NCI-H2196 (cell line): ENCODE results near the gene SCMH1.
"Not testable (repeated sequence)": the region's sequence is repeated elsewhere in the genome, so short reads cannot be mapped to it uniquely, and the experiment has no call there.

Experiments
- DNase-seq: peaks from one replicate; lab custom pipeline; 2025; ENCODE audit not compliant: unreplicated experiment; lab: John Stamatoyannopoulos, UW

The SCMH1 gene

DNA sequence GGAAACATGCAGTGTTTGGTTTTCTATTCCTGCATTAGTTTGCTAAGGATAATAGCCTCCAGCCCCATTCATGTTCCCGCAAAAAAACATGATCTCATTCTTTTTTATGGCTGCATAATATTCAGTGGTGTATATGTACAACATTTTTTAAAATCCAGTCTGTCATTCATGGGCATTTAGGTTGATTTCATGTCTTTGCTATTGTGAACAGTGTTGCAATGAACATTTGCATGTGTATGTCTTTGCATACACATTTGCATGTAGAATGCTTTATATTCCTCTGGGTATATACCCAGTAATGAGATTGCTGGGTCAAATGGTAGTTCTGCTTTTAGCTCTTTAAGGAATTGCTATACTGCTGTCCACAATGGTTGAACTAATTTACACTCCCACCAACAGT is 9.0 kb upstream of the SCMH1 start:
- DNase-seq: not testable (repeated sequence)

DNA sequence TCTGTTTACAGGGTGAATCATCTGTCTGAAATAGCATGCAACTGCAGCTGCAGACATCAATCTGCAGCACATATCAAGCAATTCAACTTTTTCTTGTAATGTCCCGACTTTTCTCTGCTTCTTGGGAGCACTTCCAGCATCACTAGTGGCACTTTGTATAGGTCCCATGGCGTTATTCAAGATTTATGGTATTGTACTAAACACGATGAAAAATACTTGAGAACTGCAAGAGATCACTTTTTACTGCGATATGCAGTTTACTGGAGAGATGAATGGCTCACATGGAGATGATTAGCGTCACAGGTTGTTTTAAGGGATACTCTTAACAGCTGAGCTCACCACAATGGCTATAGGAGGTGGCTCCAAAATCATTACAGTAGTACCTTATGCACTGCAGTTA is 7.2 kb upstream of the SCMH1 start:
- DNase-seq: no peak

DNA sequence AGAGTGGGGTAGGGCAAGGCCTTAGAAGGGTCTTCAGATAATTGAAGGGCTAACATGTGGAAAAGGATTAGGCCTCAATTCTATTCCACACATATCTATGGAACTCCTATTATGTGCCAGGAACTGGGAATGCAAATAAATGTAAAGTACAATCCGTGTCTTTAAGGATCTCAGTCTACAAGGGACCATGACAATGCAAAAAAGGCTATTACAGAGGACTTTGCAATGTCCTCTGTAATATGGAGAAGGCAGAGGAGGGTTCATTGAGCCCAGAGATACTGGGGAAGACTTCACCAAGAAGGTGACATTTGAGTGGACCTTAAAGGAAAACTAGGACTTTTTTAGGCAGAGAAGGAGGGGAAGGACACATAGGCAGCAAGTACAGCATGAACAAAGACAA is 4.5 kb upstream of the SCMH1 start:
- no peak for DNase-seq

DNA sequence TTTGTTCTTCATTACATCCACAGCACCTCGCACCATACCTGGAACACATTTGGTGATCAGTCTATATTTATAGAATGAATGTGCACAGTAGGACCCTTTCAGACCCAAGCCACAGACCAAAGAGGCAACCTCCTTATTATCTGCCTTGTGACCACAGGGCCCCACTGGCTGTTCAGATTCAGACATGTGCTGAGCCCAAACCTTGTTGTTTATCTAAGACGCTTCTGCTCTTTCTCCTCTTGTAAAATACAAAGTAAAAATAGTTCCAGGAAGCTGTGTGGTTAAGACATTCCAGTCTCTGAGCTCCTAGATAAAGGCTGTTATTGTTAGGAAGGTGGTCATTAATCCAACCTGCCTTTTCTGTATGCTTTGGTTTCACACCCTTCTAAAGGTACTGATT is 3.6 kb upstream of the SCMH1 start:
- no peak for DNase-seq

DNA sequence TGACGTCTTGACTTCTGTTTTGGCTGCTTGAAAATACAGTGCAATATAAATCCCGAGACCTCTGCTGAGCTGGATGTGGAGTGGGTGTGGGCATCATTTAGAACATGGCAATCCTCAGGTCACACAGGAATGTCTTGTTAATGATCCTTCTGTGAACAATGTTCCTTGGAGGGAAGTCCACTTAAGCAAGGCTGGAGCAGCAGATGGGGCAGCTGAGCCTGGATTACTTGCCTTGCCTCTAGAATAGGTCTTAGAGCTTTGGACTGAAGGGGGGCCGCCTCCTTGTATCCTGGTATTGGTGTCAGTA is 926 bp upstream of the SCMH1 start:
- DNase-seq: no peak

DNA sequence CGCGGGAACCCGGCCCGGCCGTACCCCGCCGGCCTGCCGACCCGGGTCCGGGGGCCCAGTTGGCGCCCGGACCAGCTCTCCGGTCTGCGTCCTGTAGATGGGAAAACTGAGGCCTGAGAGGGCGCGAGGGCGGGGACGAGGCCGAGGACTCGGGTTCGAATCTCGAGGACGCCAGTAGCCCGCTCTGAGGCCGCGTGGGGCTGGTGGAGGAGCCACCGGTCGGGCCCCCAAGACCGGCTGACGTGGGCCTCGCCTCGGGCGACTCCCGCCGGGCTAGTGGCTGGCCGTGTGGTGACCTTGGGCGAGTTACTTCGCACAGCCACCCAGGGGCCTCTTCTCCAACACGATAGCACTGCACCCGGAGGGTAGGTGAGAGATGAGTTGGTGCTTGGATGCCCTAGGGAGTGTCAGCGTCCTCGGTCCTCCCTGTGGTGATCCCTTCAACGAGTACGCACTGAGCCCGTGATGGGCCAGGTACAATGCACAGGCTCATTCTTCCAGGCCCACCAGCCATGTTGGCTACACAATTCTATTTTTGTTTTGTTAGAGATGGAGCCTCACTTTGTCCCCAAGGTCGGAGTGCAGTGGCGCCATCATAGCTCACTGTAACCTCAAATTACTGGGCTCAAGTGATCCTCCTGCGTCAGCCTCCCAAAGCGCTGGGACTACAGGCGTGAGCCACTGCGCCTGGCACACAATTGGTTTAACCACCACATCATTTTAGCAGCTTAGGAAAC is 404 bp upstream of the SCMH1 start:
- DNase-seq: no peak

DNA sequence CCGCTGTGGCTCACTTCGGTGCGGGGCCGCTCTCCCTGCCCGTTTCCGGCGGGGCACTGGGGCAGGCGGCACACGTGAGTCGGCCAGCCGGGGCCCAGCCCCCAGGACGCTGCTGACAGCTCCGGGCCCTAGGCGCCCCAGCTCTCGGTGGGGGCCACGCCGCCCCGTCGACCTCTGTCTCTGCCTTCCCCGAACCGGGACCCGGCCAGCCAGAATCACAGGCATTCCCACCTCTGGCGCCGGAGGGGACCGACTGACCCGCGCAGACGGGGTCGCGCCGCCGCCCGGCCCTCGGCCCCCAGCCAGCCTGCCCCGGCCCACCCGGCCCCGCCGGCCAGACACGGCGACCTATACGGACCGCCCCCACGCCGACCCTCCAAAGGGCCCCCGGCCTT is 755 bp downstream of the SCMH1 start:
- peak; percentile 48 for DNase-seq

DNA sequence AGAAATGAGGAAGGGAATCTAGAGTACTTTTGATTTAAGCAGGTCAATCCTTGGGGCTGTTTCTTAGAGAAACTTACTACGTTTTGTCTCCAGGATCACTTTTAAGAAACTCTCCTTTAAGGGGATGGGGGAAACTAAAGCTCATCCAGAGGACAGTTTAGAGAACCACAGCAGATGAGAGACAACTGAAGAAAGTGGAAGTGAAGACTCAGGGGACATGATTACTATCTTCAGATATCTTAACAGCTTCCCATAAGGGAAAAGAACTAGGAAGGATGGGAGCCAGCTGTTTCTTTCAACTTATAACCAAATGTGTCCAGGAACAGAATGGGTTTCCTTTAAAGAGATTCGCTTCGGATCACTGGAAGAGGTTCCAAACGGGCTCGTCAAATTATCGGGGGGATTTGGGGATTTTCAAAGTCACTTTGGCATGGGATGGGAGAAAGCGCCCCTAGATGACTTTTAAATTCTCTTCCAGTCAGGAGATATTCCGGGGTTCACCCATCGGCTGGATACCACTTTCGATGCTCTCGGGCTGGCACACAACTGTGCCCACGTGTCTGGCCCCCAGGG is 1.2 kb downstream of the SCMH1 start:
- no peak for DNase-seq

DNA sequence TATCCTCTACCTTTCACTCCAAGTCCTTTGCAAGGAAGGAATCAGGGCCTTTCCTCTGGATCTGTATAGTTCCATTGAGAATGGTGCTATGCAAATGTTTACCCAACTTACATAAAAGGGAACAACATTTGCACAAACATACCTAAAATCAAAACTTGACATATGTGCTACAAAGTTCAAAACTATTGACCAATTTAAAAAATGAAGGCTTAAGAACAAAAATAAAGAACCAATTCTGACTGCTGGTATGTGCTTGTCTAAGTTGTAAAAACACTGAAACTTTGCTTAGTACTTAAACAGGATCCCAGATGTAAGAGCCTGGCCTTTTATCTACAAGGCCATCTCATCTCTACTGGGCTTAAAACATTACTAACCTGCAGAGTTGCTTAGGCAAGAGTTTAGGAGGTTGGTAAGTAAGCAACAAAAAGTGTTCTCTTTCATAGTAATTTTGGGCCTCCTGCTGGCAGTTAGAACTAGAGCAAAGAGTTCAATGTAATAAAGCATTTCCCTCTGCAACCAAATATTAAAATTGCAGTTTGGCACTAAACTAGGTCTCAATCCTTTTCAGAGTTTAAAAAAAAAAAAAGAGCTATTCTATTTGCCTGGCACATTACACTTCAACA is 2.0 kb downstream of the SCMH1 start:
- DNase-seq: peak; percentile 18

DNA sequence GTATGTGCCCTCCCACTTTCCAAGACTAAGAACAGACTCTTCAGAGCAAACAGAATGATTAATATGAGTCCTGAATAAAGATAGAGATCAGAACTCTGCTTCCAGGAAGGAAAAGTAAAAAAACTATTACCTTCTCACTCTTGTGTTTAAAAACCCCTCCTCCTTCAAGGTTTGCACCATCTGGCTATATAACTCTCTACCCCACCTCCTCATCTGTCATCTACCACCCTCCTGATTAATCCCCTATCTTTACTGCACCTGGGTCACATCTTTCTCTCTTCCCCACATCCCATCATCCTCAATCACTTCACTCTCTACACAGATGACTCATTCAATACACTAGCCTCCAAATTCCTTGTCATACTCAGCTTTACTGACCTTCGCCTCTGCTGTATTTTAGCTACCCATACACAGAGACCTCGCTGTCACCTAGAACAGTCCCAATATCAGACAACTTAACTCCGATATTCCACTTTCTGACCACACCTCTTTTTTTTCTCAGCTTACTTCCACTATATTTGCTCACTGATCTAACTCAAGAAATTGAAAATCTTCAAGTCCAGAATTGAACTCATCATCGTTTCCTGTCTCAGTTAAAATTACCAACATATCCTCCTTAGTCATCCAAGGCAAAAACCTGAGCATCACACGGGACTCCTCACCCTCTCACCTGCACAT is 3.7 kb downstream of the SCMH1 start:
- DNase-seq: no peak

DNA sequence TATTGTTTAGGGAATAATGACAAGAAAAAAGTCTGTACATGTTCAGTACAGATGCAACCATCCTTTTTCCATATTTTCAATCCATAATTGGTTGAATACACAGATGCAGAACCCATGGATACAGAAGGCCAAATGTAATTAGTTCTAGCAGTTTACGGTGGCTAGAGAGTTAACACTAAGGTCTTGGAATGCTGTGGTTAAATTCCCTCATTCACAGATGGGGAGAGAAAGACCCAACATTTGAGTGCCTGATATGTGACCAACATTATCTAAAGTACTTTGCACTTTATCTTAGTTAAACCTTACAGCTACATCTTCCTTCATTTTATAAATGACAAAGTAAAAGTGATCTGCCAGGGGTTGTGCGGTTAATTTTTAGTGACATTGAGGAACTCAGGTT is 5.3 kb downstream of the SCMH1 start:
- no peak for DNase-seq

DNA sequence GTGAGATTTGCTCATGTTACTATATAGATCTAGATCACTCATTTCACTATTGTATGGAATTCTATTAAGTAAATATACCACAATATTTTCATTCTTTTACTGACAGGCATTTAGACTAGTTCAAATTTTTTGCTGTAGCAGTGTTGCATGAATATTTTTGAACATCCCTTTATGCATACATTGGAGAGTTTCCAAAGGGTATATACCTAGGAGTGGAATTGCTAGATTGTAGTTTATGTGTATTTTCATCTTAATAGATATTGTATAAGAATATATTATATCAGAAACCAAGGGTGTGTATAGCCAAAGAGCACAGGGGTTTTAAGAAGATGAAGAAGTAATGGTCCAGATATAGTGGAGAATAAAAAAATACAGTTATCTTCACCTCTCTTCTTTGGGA is 6.2 kb downstream of the SCMH1 start:
- no peak for DNase-seq

DNA sequence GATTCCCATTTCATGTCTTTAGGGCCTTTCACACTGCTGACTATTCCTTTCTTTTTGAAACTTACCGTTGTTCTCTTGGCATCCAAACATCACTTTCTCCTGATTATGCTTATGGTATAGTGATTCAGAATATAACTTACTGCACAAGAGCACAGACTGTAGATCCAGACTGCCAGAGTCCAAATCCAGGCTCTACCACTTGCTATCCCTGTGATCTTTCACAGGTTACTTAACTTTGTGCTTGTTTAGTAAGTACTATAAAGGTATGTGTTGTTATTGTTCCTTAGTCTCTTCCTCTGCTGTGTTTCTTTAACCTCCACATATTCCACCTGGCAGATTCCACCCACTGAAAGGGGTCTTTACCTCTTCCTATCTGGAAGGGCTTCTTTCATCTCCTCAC is 8.4 kb downstream of the SCMH1 start:
- DNase-seq: no peak

DNA sequence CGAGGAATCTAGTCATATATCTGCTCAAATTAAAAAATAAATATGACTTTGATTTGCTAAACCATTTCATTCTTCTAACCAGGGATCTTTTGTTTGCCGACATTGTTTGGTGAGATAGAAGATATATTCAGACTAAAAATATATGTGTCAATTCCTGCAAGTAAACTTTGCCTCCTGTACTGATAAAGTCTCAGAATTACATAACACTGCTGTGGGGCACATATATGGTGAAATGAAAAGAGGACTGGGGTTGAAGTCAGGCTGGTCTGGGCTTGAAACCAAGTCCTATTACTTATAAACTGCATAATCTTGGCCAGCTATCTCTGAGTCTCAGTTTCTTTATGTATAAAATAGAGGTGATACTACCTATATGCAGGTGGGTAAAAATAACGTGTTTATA is 9.8 kb downstream of the SCMH1 start:
- no peak for DNase-seq

DNA sequence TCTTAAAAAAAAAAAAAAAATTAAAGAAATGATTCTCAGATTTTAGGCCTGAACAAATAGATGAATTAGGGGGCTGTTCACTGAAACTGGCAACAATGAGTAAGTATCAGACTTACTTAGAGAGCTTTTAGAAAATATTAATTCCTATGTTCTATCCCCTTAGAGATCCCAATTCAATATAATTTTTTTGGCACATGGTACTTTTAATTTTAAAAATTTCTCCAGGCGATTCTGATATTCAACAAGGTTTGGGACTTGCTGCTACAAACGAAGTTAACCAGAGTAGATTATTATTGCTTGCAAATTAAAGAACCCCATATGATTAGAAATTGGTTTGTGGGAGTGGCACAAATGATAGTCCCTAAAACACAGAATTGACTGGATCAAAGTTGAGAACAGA is 11.4 kb downstream of the SCMH1 start:
- DNase-seq: no peak

DNA sequence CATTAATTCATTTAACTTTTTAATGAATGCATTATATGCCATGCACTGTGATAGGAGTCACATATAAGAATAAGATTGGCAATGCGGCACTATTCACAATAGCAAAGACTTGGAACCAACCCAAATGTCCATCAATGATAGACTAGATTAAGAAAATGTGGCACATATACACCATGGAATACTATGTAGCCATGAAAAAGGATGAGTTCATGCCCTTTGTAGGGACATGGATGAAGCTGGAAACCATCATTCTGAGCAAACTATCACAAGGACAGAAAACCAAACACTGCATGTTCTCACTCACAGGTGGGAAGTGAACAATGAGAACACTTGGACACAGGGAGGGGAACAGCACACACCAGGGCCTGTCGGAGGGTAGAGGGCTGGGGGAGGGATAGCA is 12.9 kb downstream of the SCMH1 start:
- not testable (repeated sequence) for DNase-seq

DNA sequence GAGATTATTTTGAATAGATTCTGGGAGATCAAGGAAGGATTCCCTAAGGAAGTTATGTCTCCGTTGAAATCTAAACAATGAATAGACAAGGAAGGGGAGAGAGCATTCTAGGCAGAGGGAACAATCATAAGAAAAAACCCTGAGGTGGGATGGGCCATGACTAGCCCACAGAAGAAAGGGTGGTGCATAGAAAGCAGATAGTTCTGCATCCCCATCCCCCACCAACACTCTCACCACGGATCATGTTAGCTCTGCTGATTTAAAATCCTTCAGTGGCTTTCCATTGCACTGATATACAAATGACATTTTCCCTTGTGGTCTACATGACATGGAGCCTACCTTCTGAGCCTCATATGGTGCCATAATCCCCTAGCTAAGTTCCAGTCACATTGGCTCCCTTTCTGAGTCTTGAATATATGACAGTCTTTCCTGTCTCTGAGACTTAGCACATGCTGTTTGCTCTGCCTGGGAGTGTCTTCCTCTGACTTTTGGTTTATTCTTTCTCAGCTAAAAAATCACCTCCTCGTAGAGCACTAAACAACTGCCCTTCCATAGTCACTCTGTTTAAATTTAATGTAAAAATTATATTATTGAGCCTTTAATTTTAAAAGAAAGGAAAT is 15.2 kb downstream of the SCMH1 start:
- no peak for DNase-seq

DNA sequence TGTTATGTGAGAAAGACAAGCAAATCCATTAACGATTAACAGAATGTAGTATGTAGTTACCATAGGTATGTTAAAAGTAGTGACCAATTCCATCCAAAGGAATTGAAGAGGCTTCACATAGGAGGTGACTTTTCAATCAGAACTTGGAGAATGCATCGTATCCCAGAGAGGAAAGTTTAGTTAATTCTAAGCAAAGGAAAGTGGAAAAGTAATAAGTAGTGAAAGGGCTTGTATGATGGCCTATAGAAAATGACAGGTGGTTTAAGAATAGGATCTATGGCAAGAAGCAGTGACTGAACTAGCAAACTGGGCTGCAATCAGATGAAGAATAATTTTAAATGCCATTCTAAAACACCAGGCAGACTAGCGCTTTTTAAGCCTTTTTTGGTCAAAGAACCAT is 16.6 kb downstream of the SCMH1 start:
- no peak for DNase-seq

DNA sequence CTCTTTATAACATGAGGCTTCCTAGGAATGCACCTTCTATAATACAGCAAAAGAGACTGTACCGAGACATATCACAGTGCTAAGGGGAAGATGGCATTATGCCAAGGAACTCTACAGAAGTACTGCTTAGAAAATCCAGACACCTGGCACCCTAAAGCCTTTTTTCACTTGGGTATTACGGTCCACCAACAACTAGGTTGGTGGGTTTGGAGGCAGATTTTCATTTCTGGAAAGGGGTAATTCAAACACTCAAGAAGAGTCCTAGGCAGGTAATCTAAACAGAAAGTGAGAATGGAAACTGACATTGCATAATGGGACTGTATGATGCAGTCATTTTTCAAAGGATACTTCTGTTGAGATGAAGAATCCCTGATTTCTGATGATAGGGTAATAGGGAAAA is 19.6 kb downstream of the SCMH1 start:
- DNase-seq: peak; percentile 33

DNA sequence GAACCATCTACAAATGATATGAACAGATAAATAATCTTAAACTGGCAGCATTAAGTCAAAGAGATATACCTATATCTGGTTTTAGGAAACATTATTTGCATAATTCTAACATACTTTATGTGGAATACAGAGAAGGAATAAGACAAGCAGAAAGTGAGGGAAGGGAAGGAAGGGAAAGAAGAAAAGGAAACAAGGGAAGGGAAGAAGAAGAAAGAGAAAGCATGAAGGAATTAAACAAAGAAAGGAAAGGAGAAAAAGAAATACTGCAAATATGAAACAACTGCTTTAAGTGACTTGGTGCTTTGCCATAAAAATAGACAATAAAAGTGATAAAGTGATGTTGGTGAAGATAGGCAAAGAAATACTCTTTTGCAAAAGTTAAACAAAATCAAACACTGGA is 20.1 kb downstream of the SCMH1 start:
- no peak for DNase-seq

DNA sequence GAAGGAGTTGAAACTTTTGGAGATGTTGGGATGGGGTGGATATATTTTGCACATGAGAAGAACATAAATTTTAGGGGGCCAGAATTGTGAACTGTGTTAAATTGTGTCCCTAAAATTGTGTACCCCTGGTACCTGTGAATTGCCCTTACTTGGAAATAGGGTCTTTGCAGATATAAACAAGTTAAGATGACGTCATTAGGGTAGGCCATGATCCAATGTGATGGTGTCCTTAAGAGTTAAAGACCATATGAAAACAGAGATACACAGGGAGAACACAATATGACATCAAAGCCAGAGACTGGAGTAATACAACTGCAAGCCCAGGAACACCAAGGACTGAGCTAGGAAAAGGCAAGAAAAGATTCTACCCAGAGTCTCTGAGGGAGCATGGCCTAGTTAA is 24.0 kb downstream of the SCMH1 start:
- no peak for DNase-seq

DNA sequence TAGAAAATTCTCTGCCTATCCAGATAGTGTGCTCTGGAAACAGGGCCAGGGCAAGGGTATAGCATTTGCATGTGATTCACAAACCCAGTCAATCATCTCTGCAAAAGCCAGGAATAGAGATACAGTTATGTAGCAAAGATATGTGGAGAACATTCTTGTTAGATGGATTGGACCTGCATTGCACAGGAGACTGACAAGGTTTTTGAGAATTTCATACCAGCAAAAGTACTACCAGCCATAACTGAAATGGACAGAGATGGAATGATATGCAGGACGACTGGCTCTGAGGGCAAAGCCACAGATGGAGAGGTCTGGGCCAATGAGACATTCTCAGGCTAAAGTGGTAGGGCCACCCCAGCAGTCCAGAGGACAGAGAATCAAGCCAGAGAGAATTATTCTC is 24.7 kb downstream of the SCMH1 start:
- DNase-seq: no peak
